ENCODE measurements around the gene PNMA6F. TPM values are rescaled to one million over a fixed set of nuclear protein-coding genes. Genes with fewer than 3 reads are reported as not detected.
"Not testable (repeated sequence)": the region's sequence is repeated elsewhere in the genome, so short reads cannot be mapped to it uniquely, and the experiment has no call there.

Gene PNMA6F
- total RNA-seq, 1 experiment from 2014 or later: not detected

DNA sequence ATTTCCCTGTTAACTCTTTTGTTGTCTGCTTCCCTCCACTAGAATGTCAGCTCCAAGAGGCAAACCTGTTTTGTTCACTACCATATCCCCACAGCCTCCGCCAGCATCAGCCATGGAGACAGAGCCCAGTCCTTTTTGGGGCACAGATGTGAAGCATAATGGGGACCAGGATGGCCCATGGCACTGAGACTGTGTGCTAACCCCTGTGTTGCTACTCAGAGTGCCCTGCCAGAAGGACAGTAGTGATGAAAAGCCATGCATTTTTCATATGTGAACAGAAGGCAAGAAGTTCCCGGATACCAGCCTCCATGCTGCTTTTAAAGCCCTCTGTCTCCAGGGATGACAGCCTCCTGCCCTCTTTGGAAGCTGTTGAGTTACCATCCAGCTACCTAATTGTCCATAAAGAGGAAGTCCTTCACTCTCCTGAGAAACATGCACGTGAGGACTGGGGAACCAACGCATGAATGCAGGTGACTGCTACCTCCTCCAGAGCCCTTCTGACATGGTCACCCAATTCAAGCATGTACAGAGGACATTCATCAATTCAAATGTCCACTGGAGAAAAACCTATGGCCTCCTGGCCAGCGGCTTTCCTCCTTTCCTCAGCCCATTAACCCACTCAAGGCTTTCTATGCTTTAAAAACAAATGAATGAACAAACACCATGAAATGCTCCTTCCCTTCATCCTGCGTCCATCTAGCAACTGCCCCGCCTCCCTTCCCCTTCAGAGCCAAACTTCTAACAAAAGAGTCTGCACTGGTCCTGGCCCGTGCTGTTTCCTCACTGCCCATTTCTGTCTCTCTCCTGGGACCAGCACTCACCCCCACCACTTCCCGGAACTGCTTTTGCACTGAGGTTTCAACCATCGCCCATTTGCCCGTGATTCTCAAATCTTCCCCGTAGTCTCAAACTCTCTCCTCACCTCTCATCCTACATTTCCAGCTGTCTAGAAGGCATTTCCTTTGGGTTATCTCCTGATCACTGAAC, 18.0 kb downstream of the PNMA6F start:
- H3K9me3 ChIP-seq (replicated peaks): no peaks in the 10 kb centered on the region
- no peaks in the 10 kb centered on the region for H3K4me1 ChIP-seq (replicated peaks)
- H3K27me3 ChIP-seq (replicated peaks): no peaks in the 10 kb centered on the region
- no peak overlapping the region for H3K4me3 ChIP-seq
- H3K27ac ChIP-seq: no peak overlapping the region
- no peak for DNase-seq (ENCODE audit: low read depth in 1 of 2, low spot score in 2 of 2)
- no peaks in the 10 kb centered on the region for H3K36me3 ChIP-seq

DNA sequence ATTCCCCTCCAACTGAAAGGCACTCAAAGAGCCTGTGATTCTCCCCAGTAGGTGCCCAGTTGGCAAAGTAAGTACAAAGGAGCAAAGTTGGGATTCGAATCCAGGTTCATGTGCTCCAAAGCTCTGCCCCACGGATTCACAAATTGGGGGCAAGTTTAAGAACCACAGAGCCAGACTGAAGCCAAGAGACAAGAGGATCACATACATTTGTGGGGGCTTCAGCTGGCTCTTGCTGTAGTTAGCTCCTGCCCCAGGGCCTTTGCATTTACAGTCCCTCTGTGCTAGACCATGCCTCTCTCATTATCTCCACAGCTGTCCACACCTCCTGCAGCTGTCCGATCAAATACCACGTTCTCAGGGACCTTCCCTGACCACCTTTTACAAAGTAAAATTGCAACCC, 18.8 kb downstream of the PNMA6F start:
- Histone ChIP-seq H3K27me3 (replicated peaks) (no peaks in the 10 kb centered on the region), H3K4me1 (replicated peaks) (no peaks in the 10 kb centered on the region), H3K36me3 (no peaks in the 10 kb centered on the region), H3K4me3 (no peak overlapping the region), H3K9me3 (replicated peaks) (no peaks in the 10 kb centered on the region), H3K27ac (no peak overlapping the region)
- DNase-seq (ENCODE audit: low read depth in 1 of 2, low spot score in 2 of 2): no peak

DNA sequence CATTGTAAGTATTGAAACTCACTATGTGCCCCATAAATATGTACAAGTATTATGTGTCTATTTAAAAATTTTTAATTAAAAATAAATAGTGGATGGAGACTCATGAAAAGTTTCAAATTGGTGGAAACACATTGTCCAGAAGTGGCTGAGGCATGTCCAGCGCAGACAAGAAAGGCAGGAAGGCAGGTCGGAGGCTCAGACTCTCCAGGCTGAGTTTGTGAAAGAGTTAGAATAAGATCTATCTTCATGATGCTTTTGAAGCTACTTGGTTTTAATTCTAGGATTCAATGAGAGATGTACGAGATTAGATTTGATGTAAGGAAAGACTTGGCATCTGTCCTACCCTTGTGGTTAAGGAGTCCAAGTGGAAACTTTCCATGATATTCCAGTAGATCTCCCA, 19.8 kb downstream of the PNMA6F start:
- DNase-seq (ENCODE audit: low read depth in 1 of 2, low spot score in 2 of 2): no peak
- H3K4me3 ChIP-seq: no peak overlapping the region
- no peaks in the 10 kb centered on the region for H3K27me3 ChIP-seq (replicated peaks)
- H3K4me1 ChIP-seq (replicated peaks): no peaks in the 10 kb centered on the region
- H3K9me3 ChIP-seq (replicated peaks): no peaks in the 10 kb centered on the region
- no peaks in the 10 kb centered on the region for H3K36me3 ChIP-seq
- H3K27ac ChIP-seq: no peak overlapping the region

DNA sequence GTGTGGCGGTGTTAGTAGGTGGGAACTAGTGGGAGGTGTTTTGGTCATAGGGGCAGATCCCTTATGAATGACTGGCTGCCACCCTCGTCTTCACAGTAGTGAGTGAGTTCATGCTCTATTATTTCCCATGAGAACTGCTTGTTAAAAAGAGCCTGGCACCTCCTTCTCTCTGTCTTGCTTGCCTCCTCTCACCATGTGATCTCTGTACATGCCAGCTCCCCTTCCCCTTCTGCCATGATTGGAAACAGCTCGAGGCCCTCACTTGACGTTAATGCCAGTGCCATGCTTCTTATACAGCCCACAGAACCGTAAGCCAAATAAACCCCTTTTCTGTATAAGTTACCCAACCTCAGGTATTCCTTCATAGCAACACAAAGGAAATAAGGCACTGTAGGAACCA, 21.7 kb downstream of the PNMA6F start:
- Histone ChIP-seq H3K9me3 (replicated peaks) (no peaks in the 10 kb centered on the region), H3K27ac (no peak overlapping the region), H3K4me1 (replicated peaks) (no peaks in the 10 kb centered on the region), H3K36me3 (no peaks in the 10 kb centered on the region), H3K27me3 (replicated peaks) (no peaks in the 10 kb centered on the region), H3K4me3 (no peak overlapping the region)
- no peak for DNase-seq (ENCODE audit: low read depth in 1 of 2, low spot score in 2 of 2)

DNA sequence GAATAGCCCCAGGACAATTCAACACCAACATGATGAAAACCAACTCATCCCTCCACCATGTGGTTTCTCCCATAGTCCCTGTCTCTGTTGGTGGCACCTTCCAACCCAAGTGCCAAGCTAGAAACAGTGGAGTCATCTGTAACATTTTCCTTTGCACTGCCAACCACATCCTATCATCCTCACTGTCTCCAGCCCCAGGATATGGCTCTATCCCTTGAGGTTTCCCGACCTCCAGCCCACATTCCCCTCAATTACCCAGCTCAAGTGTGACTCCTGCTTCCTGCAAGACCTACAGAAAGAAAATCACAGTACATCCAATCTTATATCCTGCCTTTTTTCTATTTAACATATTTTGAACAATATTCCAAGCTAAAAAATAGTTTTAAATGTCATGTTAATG, 24.2 kb downstream of the PNMA6F start:
- no peaks in the 10 kb centered on the region for H3K9me3 ChIP-seq (replicated peaks)
- DNase-seq (ENCODE audit: low read depth in 1 of 2, low spot score in 2 of 2): no peak
- no peak overlapping the region for H3K4me3 ChIP-seq
- H3K27ac ChIP-seq: no peak overlapping the region
- H3K27me3 ChIP-seq (replicated peaks): no peaks in the 10 kb centered on the region
- no peaks in the 10 kb centered on the region for H3K4me1 ChIP-seq (replicated peaks)
- H3K36me3 ChIP-seq: no peaks in the 10 kb centered on the region

DNA sequence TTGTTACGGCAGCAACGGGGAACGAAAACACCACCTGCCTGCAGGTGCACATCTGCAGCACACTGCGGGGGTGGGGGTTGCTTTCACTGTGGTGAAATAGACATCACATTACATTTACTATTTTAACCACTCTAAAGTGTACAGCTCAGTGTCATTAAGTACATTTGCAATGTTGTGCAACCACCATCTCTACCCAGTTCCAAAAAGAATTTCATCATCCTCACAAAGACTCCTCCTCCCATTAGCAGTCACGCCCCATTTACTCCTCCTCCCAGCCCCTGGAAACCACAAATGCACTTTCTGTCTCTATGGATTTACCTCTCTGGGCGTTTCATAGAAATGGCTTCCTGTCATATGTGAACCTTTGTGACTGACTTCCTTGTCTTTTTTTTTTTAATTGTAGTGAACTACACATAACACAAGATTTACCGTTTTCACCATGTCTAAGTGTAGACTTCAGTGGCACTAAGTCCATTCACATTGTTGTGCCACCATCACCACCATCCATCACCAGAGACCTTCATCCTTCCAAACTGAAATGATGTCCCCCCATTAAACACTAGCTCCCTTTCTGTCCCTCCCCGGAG, 28.0 kb downstream of the PNMA6F start:
- H3K4me1 ChIP-seq (replicated peaks); H3K36me3 ChIP-seq; DNase-seq (ENCODE audit: low read depth in 1 of 2, low spot score in 2 of 2); H3K9me3 ChIP-seq (replicated peaks); H3K27ac ChIP-seq; H3K4me3 ChIP-seq; H3K27me3 ChIP-seq (replicated peaks): not testable (repeated sequence)

DNA sequence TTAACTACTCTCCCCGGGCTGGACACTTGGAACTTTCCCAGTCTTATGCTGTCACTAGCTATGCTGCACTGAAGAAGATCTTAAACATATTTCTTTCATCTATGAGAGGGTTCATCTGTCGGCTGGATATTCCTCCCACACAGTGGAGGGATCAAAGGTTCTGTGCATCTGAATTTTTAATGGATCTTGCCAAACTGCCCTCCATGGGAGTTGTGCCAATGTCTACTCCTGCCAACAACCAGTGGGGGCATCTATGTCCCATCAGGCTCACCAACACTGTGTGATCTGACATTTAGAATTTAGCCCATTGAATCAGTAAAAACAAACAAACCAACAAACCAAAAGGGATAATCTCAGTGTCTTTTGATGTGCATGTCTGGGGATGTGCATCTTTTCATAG, 32.8 kb downstream of the PNMA6F start:
- H3K36me3 ChIP-seq; H3K4me1 ChIP-seq (replicated peaks); H3K4me3 ChIP-seq; H3K27ac ChIP-seq; H3K27me3 ChIP-seq (replicated peaks); H3K9me3 ChIP-seq (replicated peaks); DNase-seq (ENCODE audit: low read depth in 1 of 2, low spot score in 2 of 2): not testable (repeated sequence)

DNA sequence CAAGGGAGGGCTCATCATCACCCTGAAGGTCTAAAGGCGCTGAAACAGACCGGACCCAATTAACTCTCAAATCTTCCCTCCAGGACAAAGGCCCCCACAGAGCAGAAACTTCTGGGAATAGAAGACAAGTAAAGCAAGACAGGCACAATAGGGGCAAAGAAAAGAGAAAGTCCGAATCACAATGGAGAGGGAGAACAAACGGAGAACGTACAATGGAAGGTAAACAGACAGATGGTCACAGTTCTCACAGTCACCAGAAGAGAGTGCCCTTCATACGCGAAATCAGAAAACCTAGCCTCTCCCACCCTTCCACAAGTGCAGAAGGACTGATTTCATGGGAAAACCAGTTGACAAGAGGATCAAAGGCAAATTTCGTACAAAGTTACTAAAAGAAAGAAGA, 35.9 kb downstream of the PNMA6F start:
- not testable (repeated sequence) for H3K9me3 ChIP-seq (replicated peaks); H3K4me1 ChIP-seq (replicated peaks)

DNA sequence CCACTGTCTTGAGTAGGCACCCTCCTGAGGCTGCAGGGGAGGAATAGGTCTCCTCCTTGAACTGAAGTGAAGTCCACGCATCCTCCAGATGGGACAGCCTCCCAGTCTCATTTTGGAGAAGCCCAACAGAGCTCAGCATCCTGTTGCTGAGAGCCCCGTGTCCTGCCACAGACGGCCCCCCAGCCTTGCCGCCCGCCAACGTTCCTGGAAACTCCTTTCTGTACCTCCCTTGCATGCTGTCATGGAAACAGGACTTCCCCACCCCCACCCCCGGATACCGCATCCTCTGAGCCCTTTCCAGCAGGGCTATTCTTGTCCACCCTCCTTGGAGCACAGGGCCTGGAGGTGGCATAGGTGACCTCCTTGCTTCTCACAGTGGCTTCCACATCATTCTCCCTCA, 37.6 kb downstream of the PNMA6F start:
- H3K4me3 ChIP-seq; H3K4me1 ChIP-seq (replicated peaks); H3K27ac ChIP-seq; H3K27me3 ChIP-seq (replicated peaks); H3K9me3 ChIP-seq (replicated peaks); DNase-seq (ENCODE audit: low read depth in 1 of 2, low spot score in 2 of 2); H3K36me3 ChIP-seq: not testable (repeated sequence)

More for the DNA sequence above, 35.9 kb downstream of the PNMA6F start:
- not testable (repeated sequence) for H3K27ac ChIP-seq; H3K27me3 ChIP-seq (replicated peaks); H3K36me3 ChIP-seq; H3K4me3 ChIP-seq; DNase-seq (ENCODE audit: low read depth in 1 of 2, low spot score in 2 of 2)

DNA sequence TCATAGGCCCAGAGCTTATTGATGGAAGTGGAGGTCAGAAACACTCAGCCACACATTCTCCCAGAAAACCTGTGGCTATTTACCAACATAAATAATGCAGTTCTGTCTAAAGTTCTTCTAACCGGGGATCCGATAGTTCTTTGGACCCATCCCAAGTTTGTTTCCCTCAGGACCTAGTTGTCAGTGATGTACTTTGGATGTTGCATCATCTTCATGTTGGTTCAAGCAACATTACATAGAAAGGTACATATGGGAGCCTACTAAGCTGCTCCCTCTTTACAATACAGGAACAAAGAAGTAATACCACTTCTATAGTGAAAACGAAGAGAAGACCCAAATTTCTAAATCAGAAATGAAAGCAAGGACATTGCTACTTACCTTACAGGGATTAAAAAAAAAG, 39.8 kb downstream of the PNMA6F start:
- H3K9me3 ChIP-seq (replicated peaks); H3K27me3 ChIP-seq (replicated peaks); H3K36me3 ChIP-seq; H3K4me3 ChIP-seq; DNase-seq (ENCODE audit: low read depth in 1 of 2, low spot score in 2 of 2); H3K4me1 ChIP-seq (replicated peaks); H3K27ac ChIP-seq: not testable (repeated sequence)

DNA sequence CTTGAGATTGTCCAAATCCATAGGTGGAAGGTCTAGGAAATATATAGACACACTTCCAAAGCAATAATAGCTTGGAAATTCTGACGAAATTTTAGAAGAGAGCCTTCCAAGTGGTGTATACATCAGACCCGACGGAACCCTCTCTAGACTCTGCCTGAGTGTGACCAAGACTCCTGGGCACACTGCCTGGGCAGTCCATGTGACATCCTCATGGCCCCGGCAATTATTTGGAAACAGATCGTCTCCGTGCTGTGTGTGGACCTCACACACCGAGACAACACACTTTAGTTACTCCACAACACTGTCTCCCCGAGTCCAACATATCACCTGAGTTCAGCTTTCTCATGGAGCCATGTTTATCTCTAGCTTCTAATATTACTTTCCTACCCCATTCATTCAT, 42.3 kb downstream of the PNMA6F start:
- not testable (repeated sequence) for H3K27ac ChIP-seq; H3K36me3 ChIP-seq; H3K9me3 ChIP-seq (replicated peaks); H3K27me3 ChIP-seq (replicated peaks); DNase-seq (ENCODE audit: low read depth in 1 of 2, low spot score in 2 of 2); H3K4me3 ChIP-seq; H3K4me1 ChIP-seq (replicated peaks)

DNA sequence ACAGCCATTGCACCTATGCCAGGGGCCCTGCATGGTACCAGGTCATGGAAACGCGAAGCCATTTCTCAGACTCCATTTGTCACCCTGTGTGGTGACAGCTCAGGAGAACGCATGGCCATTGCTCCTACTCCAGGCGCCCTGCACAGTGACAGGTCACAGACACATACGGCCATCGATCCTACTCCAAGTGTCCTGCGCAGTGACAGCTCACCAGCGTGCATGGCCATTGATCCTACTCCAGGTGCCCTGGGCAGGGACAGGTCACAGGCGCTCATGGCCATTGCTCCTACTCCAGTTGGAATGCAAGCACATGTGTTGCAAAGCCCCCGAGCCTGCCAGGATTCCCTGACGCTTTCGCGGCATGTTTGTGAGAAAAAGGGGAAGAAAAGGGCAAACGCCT, 45.5 kb downstream of the PNMA6F start:
- H3K4me3 ChIP-seq; H3K36me3 ChIP-seq; H3K27me3 ChIP-seq (replicated peaks); H3K4me1 ChIP-seq (replicated peaks); DNase-seq (ENCODE audit: low read depth in 1 of 2, low spot score in 2 of 2); H3K9me3 ChIP-seq (replicated peaks); H3K27ac ChIP-seq: not testable (repeated sequence)

DNA sequence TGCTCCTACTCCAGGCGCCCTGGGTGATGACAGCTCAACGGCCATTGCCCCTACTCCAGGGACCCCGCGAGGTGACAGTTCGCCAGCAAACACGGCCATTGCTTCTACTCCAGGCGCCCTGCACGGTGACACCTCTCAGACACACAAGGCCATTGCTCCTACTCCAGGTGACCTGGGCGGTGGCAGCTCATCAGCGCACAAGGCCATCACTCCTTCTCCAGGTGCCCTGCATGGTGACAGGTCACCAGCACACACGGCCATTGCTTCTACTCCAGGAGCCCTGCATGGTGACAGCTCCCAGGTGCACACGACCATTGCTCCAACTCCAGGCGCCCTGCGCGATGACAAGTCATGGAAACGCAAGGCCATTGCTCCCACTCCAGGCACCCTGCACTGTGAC, 46.1 kb downstream of the PNMA6F start:
- H3K9me3 ChIP-seq (replicated peaks); H3K27me3 ChIP-seq (replicated peaks); H3K36me3 ChIP-seq; DNase-seq (ENCODE audit: low read depth in 1 of 2, low spot score in 2 of 2); H3K4me1 ChIP-seq (replicated peaks); H3K27ac ChIP-seq; H3K4me3 ChIP-seq: not testable (repeated sequence)

DNA sequence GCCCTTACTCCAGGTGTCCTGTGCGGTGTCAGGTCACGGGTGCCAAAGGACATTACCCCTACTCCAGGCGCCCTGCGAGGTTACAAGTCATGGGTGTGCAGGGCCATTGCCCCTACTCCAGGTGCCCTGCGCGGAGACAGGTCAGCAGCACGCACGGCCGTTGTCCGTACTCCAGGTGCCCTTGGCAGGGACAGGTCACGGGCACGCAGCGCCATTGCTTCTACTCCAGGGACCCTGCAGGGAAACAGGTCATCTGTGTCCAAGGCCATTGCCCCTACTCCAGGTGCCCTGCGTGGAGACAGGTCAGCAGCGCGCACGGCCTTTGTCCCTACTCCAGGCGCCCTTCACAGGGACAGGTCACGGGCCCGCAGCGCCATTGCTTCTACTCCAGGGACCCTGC, 49.0 kb downstream of the PNMA6F start:
- H3K27me3 ChIP-seq (replicated peaks); H3K4me3 ChIP-seq; H3K36me3 ChIP-seq; DNase-seq (ENCODE audit: low read depth in 1 of 2, low spot score in 2 of 2); H3K27ac ChIP-seq; H3K4me1 ChIP-seq (replicated peaks); H3K9me3 ChIP-seq (replicated peaks): not testable (repeated sequence)

Data from SJSA1 (cell line).